Urothelium cell line (cell line): Measurements from ENCODE around the gene DENR.
"Not testable (repeated sequence)": the region's sequence is repeated elsewhere in the genome, so short reads cannot be mapped to it uniquely, and the experiment has no call there.

Experiments used
- DNase-seq: peaks from one replicate; pipeline ENCODE4 v3.0.0; 2011; ENCODE audit warnings: low spot score, mixed read lengths
- FAIRE-seq: peaks from 2 replicates; lab custom pipeline; 2011; peaks lifted over from hg19 to GRCh38; lab: Jason Lieb, UNC

DENR gene, protein sequence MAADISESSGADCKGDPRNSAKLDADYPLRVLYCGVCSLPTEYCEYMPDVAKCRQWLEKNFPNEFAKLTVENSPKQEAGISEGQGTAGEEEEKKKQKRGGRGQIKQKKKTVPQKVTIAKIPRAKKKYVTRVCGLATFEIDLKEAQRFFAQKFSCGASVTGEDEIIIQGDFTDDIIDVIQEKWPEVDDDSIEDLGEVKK

GRCh38 chr12:122752464-122753318, at the start of gene DENR:
Gene DENR (plus strand): TSS chr12:122752824. CDS start chr12:122753702, 878 bp downstream.
- peak; percentile 79 for FAIRE-seq
- DNase-seq = peak; percentile 98

DNA sequence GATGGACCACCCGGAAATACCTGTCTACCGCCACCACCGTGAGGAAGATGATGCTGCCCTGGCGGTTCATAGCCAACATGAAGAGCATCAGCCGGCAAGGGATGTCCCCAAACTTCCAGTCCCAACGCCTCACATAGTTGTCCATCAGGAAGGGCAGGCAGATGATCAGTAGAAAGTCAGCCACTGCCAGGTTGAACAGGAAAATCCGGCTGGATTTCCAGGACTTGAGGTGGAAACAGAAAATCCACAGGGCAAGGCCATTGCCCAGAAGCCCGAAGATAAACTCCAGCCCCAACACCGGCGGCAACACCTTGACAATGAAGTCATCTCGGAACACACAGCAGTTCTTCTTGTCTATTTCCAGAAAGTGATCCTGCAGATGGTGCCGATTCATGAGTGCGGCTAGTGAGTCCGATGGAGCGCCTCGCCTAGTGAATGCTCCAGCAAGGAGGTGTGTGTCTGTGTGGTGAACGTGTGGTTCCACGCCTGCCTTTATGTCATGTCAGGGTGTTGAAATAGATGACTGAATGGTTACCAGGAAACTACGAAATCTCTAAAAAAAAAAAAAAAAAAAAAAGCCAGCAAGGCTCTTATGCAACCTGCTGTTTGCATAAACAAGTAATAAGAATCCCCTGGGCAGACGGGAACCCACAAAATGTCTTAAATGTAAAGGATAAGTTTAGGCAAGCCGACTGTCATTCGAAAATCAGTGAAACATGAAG, 49.6 kb upstream of the DENR start, which contains the start of gene HCAR2:
Gene HCAR2, minus strand, starts transcription at position 468 of the 722 bp plus-strand sequence. Its CDS starts 74 bp downstream, at position 394.
- FAIRE-seq, DNase-seq: not testable (repeated sequence)

DNA sequence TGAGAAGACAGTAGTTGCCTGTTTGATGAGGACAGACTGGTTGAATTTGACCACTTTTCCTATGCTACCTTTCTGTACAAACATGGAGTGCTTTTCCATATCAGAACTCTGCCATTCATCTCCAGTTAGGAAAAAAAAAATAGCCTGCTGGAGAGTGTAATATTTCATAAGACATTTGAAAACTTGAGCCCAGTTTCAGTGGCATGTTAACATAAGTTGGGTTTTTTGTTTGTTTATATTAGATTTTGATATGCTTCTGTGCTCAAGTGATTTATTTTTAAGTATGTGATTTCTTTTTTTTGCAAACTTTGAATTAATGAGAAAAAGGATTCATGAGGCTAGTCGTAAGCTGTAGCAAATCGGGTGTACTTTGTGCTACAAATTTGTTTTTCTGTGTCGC, 48.8 kb upstream of the DENR start:
- not testable (repeated sequence) for DNase-seq, FAIRE-seq

- not testable (repeated sequence) for DNase-seq, FAIRE-seq
These were observed 43.3 kb upstream of the DENR start for GRCh38 chr12:122709287-122709686.

- not testable (repeated sequence) for DNase-seq, FAIRE-seq
These were observed 42.3 kb upstream of the DENR start for GRCh38 chr12:122710341-122710740.

- FAIRE-seq, DNase-seq: not testable (repeated sequence)
These were observed 41.4 kb upstream of the DENR start for GRCh38 chr12:122711266-122711665.

DNA sequence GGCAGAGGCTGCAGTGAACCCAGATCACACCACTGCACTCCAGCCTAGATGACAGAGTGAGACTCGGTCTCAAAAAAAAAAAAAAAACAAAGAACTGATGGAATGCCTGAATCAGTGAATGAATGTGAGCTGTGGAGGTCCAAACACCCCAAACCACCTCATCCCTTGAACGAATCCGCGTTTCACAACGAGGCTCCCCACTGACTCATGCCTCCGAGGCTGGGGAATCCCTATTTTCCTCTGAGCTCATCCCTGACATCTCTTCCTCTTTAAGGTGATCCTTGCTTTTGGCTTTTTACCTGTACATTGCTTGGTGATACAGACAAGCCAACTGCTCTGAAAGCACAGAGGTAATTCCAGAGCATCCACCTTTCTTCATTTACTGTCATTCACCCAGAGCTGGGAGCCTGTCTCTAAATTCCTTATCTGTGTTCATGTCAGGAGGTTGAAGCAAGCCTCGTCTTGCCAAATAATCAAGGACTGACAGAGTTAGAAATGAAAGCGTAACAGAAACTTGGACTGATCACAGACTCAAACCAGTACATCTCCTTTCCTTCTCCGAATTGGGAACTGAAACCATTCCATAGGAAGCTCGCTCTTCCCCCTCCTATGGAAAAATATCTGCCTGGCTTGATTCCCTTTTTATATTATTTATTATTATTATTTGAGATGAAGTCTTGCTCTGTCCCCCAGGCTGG, 39.0 kb upstream of the DENR start:
- not testable (repeated sequence) for FAIRE-seq, DNase-seq

- not testable (repeated sequence) for FAIRE-seq, DNase-seq
These were observed 37.4 kb upstream of the DENR start for GRCh38 chr12:122715211-122715610.

GRCh38 chr12:122716658-122717057, 36.0 kb upstream of the DENR start, which contains the start of gene HCAR3:
Gene HCAR3 (minus strand): TSS chr12:122716811. CDS start chr12:122716737, 74 bp downstream.
- not testable (repeated sequence) for DNase-seq, FAIRE-seq

- DNase-seq (no peak), FAIRE-seq (no peak)
These were observed 31.5 kb upstream of the DENR start for GRCh38 chr12:122721057-122721545.

DNA sequence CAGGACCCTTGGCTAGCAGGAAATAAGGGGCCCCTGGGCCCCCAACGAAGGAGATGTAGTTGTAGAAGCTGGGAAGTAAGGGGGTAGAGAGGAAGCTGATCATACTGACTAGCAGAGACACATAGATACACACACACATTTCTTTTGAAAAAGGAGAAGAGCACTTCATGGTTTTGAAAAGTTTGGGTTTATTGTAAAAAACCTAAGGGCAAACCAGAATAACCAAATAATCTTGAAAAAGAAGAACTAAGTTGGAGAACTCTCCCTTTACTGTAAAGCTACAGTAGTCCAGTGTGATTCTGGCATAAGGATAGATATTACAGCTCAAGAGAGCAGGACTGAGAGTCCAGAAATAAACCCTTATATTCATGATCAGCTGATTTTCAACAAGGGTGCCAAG, 30.2 kb upstream of the DENR start:
- FAIRE-seq (no peak), DNase-seq (no peak)

GRCh38 chr12:122724641-122725243, 27.9 kb upstream of the DENR start:
- no peak for FAIRE-seq
- no peak for DNase-seq

DNA sequence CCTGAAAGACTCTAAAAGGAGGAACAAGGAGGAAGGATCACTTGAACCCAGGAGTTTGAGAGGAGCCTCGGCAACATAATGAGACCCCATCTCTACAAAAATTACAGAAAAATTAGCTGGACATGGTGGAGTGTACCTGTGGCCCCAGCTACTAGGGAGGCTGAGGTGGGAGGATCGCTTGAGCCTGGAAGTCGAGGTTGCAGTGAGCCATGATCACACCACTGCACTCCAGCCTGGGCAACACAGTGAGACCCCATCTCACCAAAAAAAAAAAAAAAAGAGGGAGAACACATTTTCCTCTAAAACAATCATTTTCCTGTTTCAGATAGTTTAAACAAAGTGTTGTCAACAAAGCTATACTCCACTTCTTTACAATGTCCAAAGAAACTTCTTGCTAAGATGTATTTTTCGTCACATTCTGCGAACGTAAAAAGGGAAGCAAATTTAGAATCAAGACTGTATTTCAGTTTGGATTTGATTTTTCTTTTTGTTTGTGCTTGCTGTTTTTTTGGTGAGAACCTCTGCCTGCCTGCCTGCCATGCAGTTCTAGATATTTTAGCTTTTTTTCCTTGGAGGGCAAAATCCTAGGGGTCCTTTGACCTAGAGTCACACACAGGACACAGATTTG, 27.1 kb upstream of the DENR start:
- DNase-seq (no peak), FAIRE-seq (no peak)

DNA sequence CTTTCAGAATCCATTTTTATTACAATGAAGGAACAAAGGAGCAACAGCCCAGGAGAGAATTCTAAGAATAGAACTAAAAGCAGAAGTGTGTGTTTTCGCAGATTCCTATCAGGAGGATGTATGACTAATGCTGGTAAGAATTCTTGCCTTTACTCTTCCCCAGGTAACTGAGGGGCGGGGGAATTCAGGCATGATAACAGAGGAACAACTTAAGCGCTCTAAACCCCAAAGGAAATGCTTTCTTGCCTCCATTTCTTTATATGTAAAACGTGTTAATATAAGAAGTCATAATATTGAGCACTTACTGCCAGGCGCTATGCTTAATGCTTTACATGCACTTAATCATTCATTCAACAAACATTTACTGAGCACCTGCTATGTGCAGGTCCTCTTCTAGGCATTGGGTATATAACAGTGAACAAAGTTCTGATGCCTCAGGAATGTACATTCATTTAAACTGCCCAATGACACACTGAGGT, 26.5 kb upstream of the DENR start:
- DNase-seq (peak; percentile 75), FAIRE-seq (no peak)

GRCh38 chr12:122729583-122730214, 22.9 kb upstream of the DENR start:
- FAIRE-seq (no peak), DNase-seq (no peak)

DNA sequence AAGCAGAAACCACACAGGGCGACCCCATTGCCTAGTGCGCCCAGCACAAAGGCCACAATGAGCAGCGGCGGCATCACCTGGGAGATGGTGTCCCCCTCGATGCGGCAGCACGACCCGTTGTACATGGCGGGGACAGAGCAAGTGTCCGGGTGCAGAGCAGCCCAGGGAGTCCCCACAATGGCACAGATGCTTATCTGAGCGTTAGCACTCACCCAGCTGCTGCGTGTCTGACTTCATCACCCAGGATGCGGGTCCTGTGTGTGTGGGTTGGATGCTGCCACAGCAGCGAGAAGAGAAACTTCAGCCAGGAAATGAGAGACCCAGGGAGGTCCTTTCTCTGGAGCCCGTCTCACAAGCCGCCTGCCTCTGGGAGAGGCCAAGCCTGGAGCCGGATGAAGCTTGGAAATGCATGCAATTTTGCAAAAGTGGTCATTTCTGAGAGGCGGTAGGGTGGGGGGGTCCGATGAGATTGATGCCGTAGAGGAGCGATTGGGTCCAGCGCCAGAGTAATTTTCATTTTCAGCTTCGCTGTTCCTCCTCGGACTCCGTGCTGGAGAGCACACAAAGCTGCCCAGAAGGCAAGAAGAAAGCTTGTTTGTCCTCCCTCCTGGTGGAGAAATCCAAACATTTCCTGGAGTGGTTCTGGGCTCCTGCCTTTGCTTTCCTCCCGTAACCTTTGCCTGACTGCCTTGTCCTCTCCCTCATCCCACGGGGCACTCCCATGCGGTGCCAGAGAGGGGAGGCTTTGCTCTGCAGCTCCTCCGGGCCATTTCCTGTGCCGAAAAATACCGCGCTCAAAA, 22.2 kb upstream of the DENR start, which contains the start of gene HCAR1:
Gene HCAR1, minus strand, starts transcription at position 630 of the 800 bp plus-strand sequence. Its CDS starts 505 bp downstream, at position 125.
- FAIRE-seq = no peak
- no peak for DNase-seq

- DNase-seq = no peak
- no peak for FAIRE-seq
These were observed 20.5 kb upstream of the DENR start for GRCh38 chr12:122732170-122732569.

DNA sequence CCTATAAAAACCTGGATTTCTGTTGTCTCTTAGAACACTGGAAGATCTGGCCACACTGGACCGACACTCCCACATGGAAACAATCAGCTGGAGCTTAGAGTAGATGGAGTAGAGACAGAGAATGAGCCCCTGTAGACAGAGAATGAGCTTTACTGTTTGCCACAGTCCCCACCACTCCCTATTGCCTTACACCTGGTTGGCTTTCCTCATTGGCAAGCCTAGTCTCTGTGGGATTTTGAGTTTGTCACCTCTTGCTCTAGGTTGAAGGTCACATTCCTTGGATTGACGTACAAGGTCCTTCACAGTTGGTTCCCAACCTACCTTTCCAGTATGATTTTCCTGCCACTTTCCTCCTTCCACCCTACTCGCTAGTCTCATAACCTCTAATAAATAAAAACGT, 20.0 kb upstream of the DENR start:
- DNase-seq (no peak), FAIRE-seq (no peak)
